Measurements from ENCODE around the gene OTUD3.
"Not testable (repeated sequence)": the region's sequence is repeated elsewhere in the genome, so short reads cannot be mapped to it uniquely, and the experiment has no call there.

OTUD3 gene

DNA sequence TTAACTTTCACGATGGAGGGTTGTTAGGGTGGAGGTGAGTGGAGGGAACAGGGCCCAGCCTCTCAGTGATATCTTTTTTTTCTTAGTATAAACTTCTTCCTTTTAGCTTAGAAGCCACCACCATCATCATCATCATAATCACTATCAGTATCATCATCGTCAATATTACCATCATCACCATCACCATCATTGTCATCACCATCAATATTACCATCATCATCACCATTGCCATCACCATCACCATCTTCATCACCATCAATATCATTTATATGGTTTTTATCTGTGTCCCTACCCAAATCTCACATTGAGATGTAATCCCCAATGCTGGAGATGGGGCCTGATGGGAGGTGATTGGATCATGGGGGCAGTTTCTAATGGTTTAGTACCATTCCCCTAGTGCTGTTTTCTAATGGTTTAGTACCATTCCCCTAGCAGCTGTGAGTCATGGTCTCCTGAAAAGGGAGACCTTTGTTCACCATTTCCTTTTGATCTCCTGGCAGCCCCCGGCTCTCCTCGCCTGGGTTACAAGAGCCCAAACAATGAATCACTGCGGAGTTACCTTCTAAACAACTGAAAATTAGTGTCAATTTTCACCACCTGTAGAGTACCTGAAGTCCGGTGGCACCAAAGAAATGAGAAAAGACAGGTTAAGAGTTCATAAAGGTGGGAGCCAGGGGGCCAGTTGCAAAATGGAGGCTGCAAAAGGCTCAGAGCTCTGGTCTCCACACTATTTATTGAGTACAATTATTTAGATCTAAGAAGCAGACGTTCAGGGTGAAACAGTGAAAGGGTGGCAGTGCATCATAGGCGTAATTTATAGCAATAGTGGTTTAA is 44.3 kb downstream of the OTUD3 start:
- H3K27ac ChIP-seq = no peak overlapping the region
- no peaks in the 10 kb centered on the region for H4K20me1 ChIP-seq (ENCODE audit: insufficient read depth)
- no peaks in the 10 kb centered on the region for H3K36me3 ChIP-seq (ENCODE audit: insufficient read depth)
- H3K9ac ChIP-seq = no peak overlapping the region
- H3K4me1 ChIP-seq (ENCODE audit: low read depth, poor library complexity, severe bottlenecking) = no peaks in the 10 kb centered on the region
- no peak overlapping the region for H3K4me2 ChIP-seq
- TF ChIP-seq, protein P1, sequence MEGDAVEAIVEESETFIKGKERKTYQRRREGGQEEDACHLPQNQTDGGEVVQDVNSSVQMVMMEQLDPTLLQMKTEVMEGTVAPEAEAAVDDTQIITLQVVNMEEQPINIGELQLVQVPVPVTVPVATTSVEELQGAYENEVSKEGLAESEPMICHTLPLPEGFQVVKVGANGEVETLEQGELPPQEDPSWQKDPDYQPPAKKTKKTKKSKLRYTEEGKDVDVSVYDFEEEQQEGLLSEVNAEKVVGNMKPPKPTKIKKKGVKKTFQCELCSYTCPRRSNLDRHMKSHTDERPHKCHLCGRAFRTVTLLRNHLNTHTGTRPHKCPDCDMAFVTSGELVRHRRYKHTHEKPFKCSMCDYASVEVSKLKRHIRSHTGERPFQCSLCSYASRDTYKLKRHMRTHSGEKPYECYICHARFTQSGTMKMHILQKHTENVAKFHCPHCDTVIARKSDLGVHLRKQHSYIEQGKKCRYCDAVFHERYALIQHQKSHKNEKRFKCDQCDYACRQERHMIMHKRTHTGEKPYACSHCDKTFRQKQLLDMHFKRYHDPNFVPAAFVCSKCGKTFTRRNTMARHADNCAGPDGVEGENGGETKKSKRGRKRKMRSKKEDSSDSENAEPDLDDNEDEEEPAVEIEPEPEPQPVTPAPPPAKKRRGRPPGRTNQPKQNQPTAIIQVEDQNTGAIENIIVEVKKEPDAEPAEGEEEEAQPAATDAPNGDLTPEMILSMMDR (conservative IDR thresholded peaks at IDR 0.05; ENCODE audit: low read depth, low read length) = no peak
- H3K79me2 ChIP-seq (ENCODE audit: insufficient read depth, low read depth) = no peaks in the 10 kb centered on the region
- no peak overlapping the region for H3K4me3 ChIP-seq (IDR thresholded peaks at IDR 0.05; ENCODE audit: insufficient read depth, low read depth, low read length)
- H2AFZ ChIP-seq (ENCODE audit: low read depth) = no peak overlapping the region
- peaks cover 36% of the 10 kb centered on the region for H3K27me3 ChIP-seq (ENCODE audit: insufficient read depth, low read depth)

DNA sequence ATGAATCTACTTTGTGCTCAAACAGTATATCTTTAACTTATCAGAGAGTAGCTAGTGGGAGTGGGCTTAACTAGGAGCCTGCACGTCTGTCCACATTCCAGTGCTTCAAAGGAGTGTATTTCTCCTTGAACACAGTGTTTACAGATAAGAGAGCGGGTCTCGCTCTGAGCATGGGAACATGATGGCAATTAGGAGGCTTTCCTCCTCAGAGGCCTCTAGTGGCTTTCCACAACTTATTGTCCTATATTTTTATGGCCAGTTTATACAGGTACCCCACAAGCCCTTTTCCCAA is 44.9 kb downstream of the OTUD3 start:
- H3K36me3 ChIP-seq (ENCODE audit: insufficient read depth); H3K27ac ChIP-seq; H3K4me3 ChIP-seq (IDR thresholded peaks at IDR 0.05; ENCODE audit: insufficient read depth, low read depth, low read length); H3K9ac ChIP-seq; H2AFZ ChIP-seq (ENCODE audit: low read depth); H3K4me2 ChIP-seq; H4K20me1 ChIP-seq (ENCODE audit: insufficient read depth); H3K4me1 ChIP-seq (ENCODE audit: low read depth, poor library complexity, severe bottlenecking); H3K79me2 ChIP-seq (ENCODE audit: insufficient read depth, low read depth): not testable (repeated sequence)
- peaks cover 36% of the 10 kb centered on the region for H3K27me3 ChIP-seq (ENCODE audit: insufficient read depth, low read depth)

DNA sequence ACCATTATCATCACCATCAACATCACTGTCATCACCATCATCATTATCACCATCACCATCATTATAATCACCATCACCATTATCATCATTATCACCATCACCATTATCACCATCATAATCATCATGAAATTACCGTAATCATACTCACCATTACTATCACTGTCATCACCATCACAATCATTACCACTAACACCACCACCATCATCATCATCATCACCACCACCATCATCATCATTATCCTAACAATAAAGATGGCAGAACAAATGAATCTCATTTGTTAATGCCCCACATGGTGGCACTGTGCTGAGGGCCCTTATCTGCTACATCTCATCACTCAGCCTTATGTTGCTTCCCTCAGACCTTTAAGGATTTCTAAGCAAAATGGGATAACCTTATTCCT is 50.7 kb downstream of the OTUD3 start:
- H3K79me2 ChIP-seq (ENCODE audit: insufficient read depth, low read depth) = no peaks in the 10 kb centered on the region
- H4K20me1 ChIP-seq (ENCODE audit: insufficient read depth) = no peaks in the 10 kb centered on the region
- no peak overlapping the region for H3K4me3 ChIP-seq (IDR thresholded peaks at IDR 0.05; ENCODE audit: insufficient read depth, low read depth, low read length)
- H3K36me3 ChIP-seq (ENCODE audit: insufficient read depth) = no peaks in the 10 kb centered on the region
- no peak overlapping the region for H2AFZ ChIP-seq (ENCODE audit: low read depth)
- no peaks in the 10 kb centered on the region for H3K4me1 ChIP-seq (ENCODE audit: low read depth, poor library complexity, severe bottlenecking)
- no peak overlapping the region for H3K9ac ChIP-seq
- no peak overlapping the region for H3K4me2 ChIP-seq
- TF ChIP-seq, protein P1 (conservative IDR thresholded peaks at IDR 0.05; ENCODE audit: low read depth, low read length) = no peak
- peaks cover 16% of the 10 kb centered on the region for H3K27me3 ChIP-seq (ENCODE audit: insufficient read depth, low read depth)
- no peak overlapping the region for H3K27ac ChIP-seq

DNA sequence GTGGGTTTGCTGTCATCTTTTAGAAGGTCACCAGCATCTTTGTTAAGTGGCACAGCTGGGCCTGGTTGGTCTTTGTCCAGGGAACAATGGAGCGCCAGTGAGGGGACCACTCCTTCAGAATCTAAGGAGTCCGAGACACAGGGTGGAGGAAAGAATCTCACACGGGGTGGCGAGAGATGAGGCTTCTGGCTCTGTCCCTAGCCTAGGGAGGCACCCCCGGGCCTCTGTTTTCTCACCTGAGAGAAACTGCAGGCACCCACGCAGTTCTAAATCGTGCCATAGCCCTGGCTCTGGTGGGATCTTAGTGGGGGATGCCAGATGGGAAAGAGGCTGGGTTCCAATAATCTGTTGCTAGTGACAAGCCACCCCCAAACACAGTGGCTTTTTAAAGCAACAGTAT is 52.1 kb downstream of the OTUD3 start:
- Histone ChIP-seq H3K27me3 (ENCODE audit: insufficient read depth, low read depth) (peaks cover 19% of the 10 kb centered on the region), H3K36me3 (ENCODE audit: insufficient read depth) (no peaks in the 10 kb centered on the region), H3K4me2 (no peak overlapping the region), H3K4me1 (ENCODE audit: low read depth, poor library complexity, severe bottlenecking) (no peaks in the 10 kb centered on the region), H4K20me1 (ENCODE audit: insufficient read depth) (no peaks in the 10 kb centered on the region), H3K27ac (no peak overlapping the region), H3K9ac (no peak overlapping the region), H3K4me3 (IDR thresholded peaks at IDR 0.05; ENCODE audit: insufficient read depth, low read depth, low read length) (no peak overlapping the region), H3K79me2 (ENCODE audit: insufficient read depth, low read depth) (no peaks in the 10 kb centered on the region), H2AFZ (ENCODE audit: low read depth) (no peak overlapping the region)
- TF ChIP-seq, protein P1 (conservative IDR thresholded peaks at IDR 0.05; ENCODE audit: low read depth, low read length) = no peak

DNA sequence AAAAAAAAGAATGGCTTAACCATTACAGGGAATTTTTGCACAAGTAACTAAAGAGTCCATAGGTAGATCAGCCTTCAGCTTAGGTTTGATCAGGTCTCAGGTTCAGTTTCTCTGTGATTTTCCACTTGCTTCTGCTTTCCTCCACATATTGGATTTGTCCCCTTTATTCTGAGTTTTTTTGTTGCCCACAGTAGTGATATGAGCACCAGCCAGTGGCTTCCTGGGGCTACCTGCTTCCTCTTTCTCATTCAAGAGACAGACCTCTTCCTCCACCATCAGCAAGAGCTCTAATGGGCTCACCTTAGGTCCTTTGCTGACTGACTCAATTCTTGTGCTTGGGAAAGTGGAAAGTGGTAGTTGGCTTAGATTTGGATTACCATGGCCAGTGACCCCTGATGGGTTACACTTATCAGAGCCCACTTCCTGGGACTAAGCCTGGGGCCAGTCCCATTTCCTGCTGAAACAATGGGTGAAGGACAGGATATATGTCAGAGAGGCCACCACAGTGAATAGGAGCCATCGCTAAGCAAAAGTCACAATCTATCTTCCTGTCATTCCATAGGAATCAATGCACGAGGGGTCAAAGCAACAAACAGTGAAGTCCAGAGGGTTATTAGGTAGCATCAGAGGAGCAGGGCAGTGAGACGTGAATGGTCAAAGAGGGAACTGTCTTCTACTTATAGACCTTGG is 54.0 kb downstream of the OTUD3 start:
- Histone ChIP-seq H3K27ac (no peak overlapping the region), H3K4me2 (no peak overlapping the region), H2AFZ (ENCODE audit: low read depth) (no peak overlapping the region), H3K4me1 (ENCODE audit: low read depth, poor library complexity, severe bottlenecking) (no peaks in the 10 kb centered on the region), H3K27me3 (ENCODE audit: insufficient read depth, low read depth) (peaks cover 13% of the 10 kb centered on the region; the same call in 1 of the 2 replicates), H3K79me2 (ENCODE audit: insufficient read depth, low read depth) (no peaks in the 10 kb centered on the region), H3K9ac (no peak overlapping the region), H3K36me3 (ENCODE audit: insufficient read depth) (no peaks in the 10 kb centered on the region), H3K4me3 (IDR thresholded peaks at IDR 0.05; ENCODE audit: insufficient read depth, low read depth, low read length) (no peak overlapping the region), H4K20me1 (ENCODE audit: insufficient read depth) (no peaks in the 10 kb centered on the region)
- TF ChIP-seq, protein P1 (conservative IDR thresholded peaks at IDR 0.05; ENCODE audit: low read depth, low read length) = no peak

Measured in KMS-11 (cell line).